Mesendoderm (in vitro differentiated cells): ENCODE data around the gene SOHLH1.
A peak's percentile ranks its signal among the peaks of the same experiment; 100 is the strongest.

ENCODE experiments used
- DNase-seq: peaks from one replicate; pipeline ENCODE4 v3.0.0; 2013
- H2AK5ac ChIP-seq: 2 replicates; pipeline ENCODE4 v1.6.1; 2013; ENCODE audit warnings: low read length, inconsistent platforms
- H2BK120ac ChIP-seq: 2 replicates; pipeline ENCODE4 v1.6.1; 2013; ENCODE audit warnings: low read depth, mild to moderate bottlenecking, low read length, moderate library complexity, mixed read lengths
- H2BK15ac ChIP-seq: replicated peaks from 2 replicates; pipeline ENCODE4 v1.6.1; 2013; ENCODE audit warnings: low read depth, mild to moderate bottlenecking, moderate library complexity
- H2BK5ac ChIP-seq: 2 replicates; pipeline ENCODE4 v1.6.1; 2013; ENCODE audit warnings: low read length, inconsistent platforms
- H3K18ac ChIP-seq: 2 replicates; pipeline ENCODE4 v1.6.1; 2013; ENCODE audit warnings: mild to moderate bottlenecking, low read length, mixed read lengths
- H3K23ac ChIP-seq: one replicate; pipeline ENCODE4 v1.6.1; 2013; ENCODE audit warnings: low read length
- H3K27ac ChIP-seq: 2 replicates; pipeline ENCODE4 v1.5.1; 2013; ENCODE audit warnings: low read depth, mild to moderate bottlenecking, inconsistent platforms, low read length, moderate library complexity
- H3K27me3 ChIP-seq: 2 replicates; pipeline ENCODE4 v1.6.1; 2013; ENCODE audit warnings: low read length, control low read depth, mild to moderate bottlenecking, inconsistent platforms; ENCODE audit not compliant: insufficient read depth, poor library complexity
- H3K36me3 ChIP-seq: 2 replicates; pipeline ENCODE4 v1.6.1; 2013; ENCODE audit warnings: low read length, inconsistent platforms; ENCODE audit not compliant: control insufficient read depth, insufficient read depth
- H3K4ac ChIP-seq: one replicate; pipeline ENCODE4 v1.6.1; 2013; ENCODE audit warnings: low read depth, mild to moderate bottlenecking, low read length, moderate library complexity
- H3K4me1 ChIP-seq: 2 replicates; pipeline ENCODE4 v1.6.1; 2013; ENCODE audit warnings: low read depth, low read length, inconsistent platforms; ENCODE audit not compliant: control insufficient read depth
- H3K4me2 ChIP-seq: 2 replicates; pipeline ENCODE4 v1.6.1; 2013; ENCODE audit warnings: low read length
- H3K4me3 ChIP-seq: 2 replicates; pipeline ENCODE4 v1.5.1; 2013; ENCODE audit warnings: mild to moderate bottlenecking, low read length
- H3K56ac ChIP-seq: one replicate; pipeline ENCODE4 v1.6.1; 2013; ENCODE audit warnings: low read length
- H3K79me1 ChIP-seq: 2 replicates; pipeline ENCODE4 v1.6.1; 2013; ENCODE audit warnings: low read length, inconsistent platforms
- H3K79me2 ChIP-seq: 2 replicates; pipeline ENCODE4 v1.6.1; 2013; ENCODE audit warnings: mild to moderate bottlenecking, low read length; ENCODE audit not compliant: control insufficient read depth, insufficient read depth
- H3K9ac ChIP-seq: 2 replicates; pipeline ENCODE4 v1.6.1; 2013; ENCODE audit warnings: low read length, inconsistent platforms
- H4K5ac ChIP-seq: one replicate; pipeline ENCODE4 v1.6.1; 2013; ENCODE audit warnings: low read length
- H4K8ac ChIP-seq: one replicate; pipeline ENCODE4 v1.6.1; 2013; ENCODE audit warnings: low read depth, mild to moderate bottlenecking, control low read depth, low read length, moderate library complexity
- WGBS: extraction: QIAGEN DNeasy Blood & Tissue Kit; methylation state at CpG from one replicate; pipeline ENCODE4 v1.1.7; 2013; ENCODE audit warnings: low lambda C conversion rate, missing lambda C conversion rate; ENCODE audit not compliant: insufficient coverage; ENCODE audit errors: extremely low coverage; 5-methylcytosine and 5-hydroxymethylcytosine counted together

Gene SOHLH1

GRCh38 chr9:135701959-135702721 is 2.9 kb upstream of the SOHLH1 start, which contains the start of gene KCNT1:
Gene KCNT1, plus strand, starts transcription at chr9:135702185. Its CDS starts 74 bp downstream, at chr9:135702259.
- H3K36me3 ChIP-seq, result no peaks in the 10 kb centered on the region
- H3K4ac ChIP-seq, result no peak within 1 kb of the TSS
- H2AK5ac ChIP-seq, result no peak within 1 kb of the TSS
- H2BK5ac ChIP-seq, result no peak within 1 kb of the TSS
- H2BK15ac ChIP-seq, result no peak within 1 kb of the TSS
- H4K5ac ChIP-seq, result no peak within 1 kb of the TSS
- peak within 1 kb of the TSS; percentile 64 for H3K56ac ChIP-seq
- no peaks in the 10 kb centered on the region for H3K79me2 ChIP-seq
- H2BK120ac ChIP-seq, result no peak within 1 kb of the TSS
- H4K8ac ChIP-seq, result no peak within 1 kb of the TSS
- no peak within 1 kb of the TSS for H3K18ac ChIP-seq
- DNase-seq, result peak; percentile 43
- no peak within 1 kb of the TSS for H3K9ac ChIP-seq
- no peaks in the 10 kb centered on the region for H3K4me1 ChIP-seq
- no peak within 1 kb of the TSS for H3K23ac ChIP-seq
- no peaks in the 10 kb centered on the region for H3K79me1 ChIP-seq
- peak within 1 kb of the TSS; percentile 40 for H3K4me2 ChIP-seq
- no CpG with 5 or more reads among the region's 66 CpGs for WGBS
- no peaks in the 10 kb centered on the region for H3K27me3 ChIP-seq
- H3K27ac ChIP-seq, result no peak within 1 kb of the TSS
- no peak within 1 kb of the TSS for H3K4me3 ChIP-seq

- Histone ChIP-seq H3K56ac (peak overlapping the region; percentile 64), H3K4me1 (no peaks in the 10 kb centered on the region), H2BK120ac (no peak overlapping the region), H3K36me3 (no peaks in the 10 kb centered on the region), H2BK5ac (no peak overlapping the region), H3K79me1 (no peaks in the 10 kb centered on the region), H3K27ac (no peak overlapping the region), H3K27me3 (no peaks in the 10 kb centered on the region), H4K5ac (no peak overlapping the region), H2AK5ac (no peak overlapping the region), H4K8ac (no peak overlapping the region), H3K4me3 (no peak overlapping the region), H3K9ac (no peak overlapping the region), H3K79me2 (no peaks in the 10 kb centered on the region), H3K18ac (no peak overlapping the region), H3K4me2 (peak overlapping the region; percentile 40), H3K4ac (no peak overlapping the region), H2BK15ac (no peak overlapping the region), H3K23ac (no peak overlapping the region)
- no peak for DNase-seq
- no CpG with 5 or more reads among the region's 40 CpGs for WGBS
Measured at GRCh38 chr9:135701067-135701958, 2.0 kb upstream of the SOHLH1 start.

- Histone ChIP-seq H3K4ac (no peak overlapping the region), H3K56ac (no peak overlapping the region), H3K4me3 (no peak overlapping the region), H3K23ac (no peak overlapping the region), H2BK120ac (no peak overlapping the region), H2BK5ac (no peak overlapping the region), H3K4me2 (no peak overlapping the region), H4K5ac (no peak overlapping the region), H3K79me1 (no peaks in the 10 kb centered on the region), H3K79me2 (no peaks in the 10 kb centered on the region), H3K9ac (no peak overlapping the region), H3K36me3 (no peaks in the 10 kb centered on the region), H3K4me1 (no peaks in the 10 kb centered on the region), H2BK15ac (no peak overlapping the region), H4K8ac (no peak overlapping the region), H3K18ac (no peak overlapping the region), H3K27me3 (no peaks in the 10 kb centered on the region), H2AK5ac (no peak overlapping the region), H3K27ac (no peak overlapping the region)
- WGBS, result no CpG with 5 or more reads among the region's 15 CpGs
- no peak for DNase-seq
Measured at GRCh38 chr9:135700525-135700924, 1.2 kb upstream of the SOHLH1 start.

DNA sequence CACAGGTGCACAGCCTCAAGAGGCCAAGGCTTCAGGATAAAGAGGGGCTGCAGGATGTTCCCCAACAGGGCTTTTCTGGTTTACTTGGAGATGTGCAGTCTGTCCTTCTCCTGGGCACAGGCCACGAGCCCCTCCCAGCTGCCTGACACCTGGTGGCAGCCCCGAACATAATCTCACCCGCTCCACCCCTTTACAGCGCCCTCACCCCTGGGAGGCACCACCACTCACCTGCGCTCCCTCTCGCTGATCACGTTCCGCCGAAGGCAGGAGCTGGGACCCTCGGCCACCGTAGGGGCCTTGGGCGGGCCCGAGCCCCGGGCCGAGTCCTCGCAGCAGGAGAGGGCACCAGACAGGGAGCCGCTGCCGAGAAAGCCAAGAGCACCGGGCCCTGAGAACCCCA is 514 bp downstream of the SOHLH1 start:
- H3K23ac ChIP-seq, result no peak overlapping the region
- no peak overlapping the region for H3K4me2 ChIP-seq
- H3K36me3 ChIP-seq, result no peaks in the 10 kb centered on the region
- WGBS, result no CpG with 5 or more reads among the region's 19 CpGs
- no peak overlapping the region for H2AK5ac ChIP-seq
- H2BK15ac ChIP-seq, result no peak overlapping the region
- no peaks in the 10 kb centered on the region for H3K27me3 ChIP-seq
- H3K56ac ChIP-seq, result no peak overlapping the region
- H3K79me1 ChIP-seq, result no peaks in the 10 kb centered on the region
- no peak overlapping the region for H3K4me3 ChIP-seq
- H3K4me1 ChIP-seq, result no peaks in the 10 kb centered on the region
- no peak overlapping the region for H2BK120ac ChIP-seq
- no peaks in the 10 kb centered on the region for H3K79me2 ChIP-seq
- H2BK5ac ChIP-seq, result no peak overlapping the region
- H3K18ac ChIP-seq, result no peak overlapping the region
- no peak overlapping the region for H3K9ac ChIP-seq
- H3K4ac ChIP-seq, result no peak overlapping the region
- H3K27ac ChIP-seq, result no peak overlapping the region
- H4K8ac ChIP-seq, result no peak overlapping the region
- H4K5ac ChIP-seq, result no peak overlapping the region
- DNase-seq, result no peak

- Histone ChIP-seq H3K27ac (no peak overlapping the region), H4K5ac (no peak overlapping the region), H2AK5ac (no peak overlapping the region), H3K4me2 (no peak overlapping the region), H2BK15ac (no peak overlapping the region), H2BK5ac (no peak overlapping the region), H3K79me1 (no peaks in the 10 kb centered on the region), H2BK120ac (no peak overlapping the region), H3K36me3 (no peaks in the 10 kb centered on the region), H3K4me3 (no peak overlapping the region), H3K4ac (no peak overlapping the region), H3K4me1 (no peaks in the 10 kb centered on the region), H3K27me3 (no peaks in the 10 kb centered on the region), H3K79me2 (no peaks in the 10 kb centered on the region), H3K9ac (no peak overlapping the region), H4K8ac (no peak overlapping the region), H3K23ac (no peak overlapping the region), H3K56ac (no peak overlapping the region), H3K18ac (no peak overlapping the region)
- no CpG with 5 or more reads among the region's 21 CpGs for WGBS
- DNase-seq, result no peak
Measured at GRCh38 chr9:135698236-135698635, 1.0 kb downstream of the SOHLH1 start.
